Measurements from ENCODE around the gene HSD17B1.
A peak's percentile ranks its signal among the peaks of the same experiment; 100 is the strongest.

The HSD17B1 gene

DNA sequence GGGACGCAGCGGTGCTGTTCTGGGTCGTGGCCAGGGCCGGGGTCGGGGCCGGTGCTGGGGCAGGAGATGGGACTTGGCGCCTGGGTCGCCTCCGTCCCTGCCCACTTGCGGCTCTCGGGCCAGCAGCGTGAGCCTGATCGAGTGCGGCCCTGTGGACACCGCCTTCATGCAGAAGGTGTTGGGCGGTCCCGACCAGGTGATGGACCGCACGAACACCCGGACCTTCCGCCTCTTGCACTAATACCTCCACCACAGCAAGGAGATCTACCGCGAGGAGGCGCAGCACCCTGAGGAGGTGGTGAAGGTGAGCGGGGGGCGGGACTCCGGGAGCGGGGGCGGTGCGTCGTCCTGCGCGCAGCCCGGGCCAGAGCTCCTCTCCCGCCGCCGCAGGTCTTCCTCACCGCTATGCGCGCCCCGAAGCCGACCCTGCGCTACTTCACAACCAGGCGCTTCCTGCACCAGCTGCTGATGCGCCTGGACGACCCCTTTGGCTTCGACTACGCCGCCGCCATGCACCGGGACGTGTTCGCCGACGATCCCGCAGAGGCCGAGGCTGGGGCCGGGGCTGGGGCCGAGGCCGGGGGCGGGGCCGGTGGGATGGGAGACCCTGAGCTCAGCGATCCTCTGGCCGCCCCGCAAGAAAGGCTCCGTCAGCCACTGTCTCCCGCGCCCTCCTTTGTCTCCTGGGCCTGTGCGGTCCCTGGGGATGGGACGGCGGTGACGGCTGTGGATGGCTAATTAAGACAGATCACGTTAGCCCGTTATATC, 4.5 kb upstream of the HSD17B1 start:
- TF ChIP-seq TAF1 (IDR thresholded peaks at IDR 0.05; ENCODE audit: borderline replicate concordance, insufficient read depth, low read length) = no peak
- no peak for TF ChIP-seq FOXP2 (optimal IDR thresholded peaks at IDR 0.05; ENCODE audit: borderline replicate concordance, extremely low read depth, extremely low read length, insufficient read depth)
- no peak for TF ChIP-seq POLR2AphosphoS5 (IDR thresholded peaks at IDR 0.05; ENCODE audit: low read depth, low read length)
- TF ChIP-seq SIN3A (IDR thresholded peaks at IDR 0.05; ENCODE audit: borderline replicate concordance, insufficient read depth, low read length) = no peak

- TF ChIP-seq FOXP2 (optimal IDR thresholded peaks at IDR 0.05; ENCODE audit: borderline replicate concordance, extremely low read depth, extremely low read length, insufficient read depth) = no peak
- no peak for TF ChIP-seq TAF1 (IDR thresholded peaks at IDR 0.05; ENCODE audit: borderline replicate concordance, insufficient read depth, low read length)
- TF ChIP-seq, protein P1, sequence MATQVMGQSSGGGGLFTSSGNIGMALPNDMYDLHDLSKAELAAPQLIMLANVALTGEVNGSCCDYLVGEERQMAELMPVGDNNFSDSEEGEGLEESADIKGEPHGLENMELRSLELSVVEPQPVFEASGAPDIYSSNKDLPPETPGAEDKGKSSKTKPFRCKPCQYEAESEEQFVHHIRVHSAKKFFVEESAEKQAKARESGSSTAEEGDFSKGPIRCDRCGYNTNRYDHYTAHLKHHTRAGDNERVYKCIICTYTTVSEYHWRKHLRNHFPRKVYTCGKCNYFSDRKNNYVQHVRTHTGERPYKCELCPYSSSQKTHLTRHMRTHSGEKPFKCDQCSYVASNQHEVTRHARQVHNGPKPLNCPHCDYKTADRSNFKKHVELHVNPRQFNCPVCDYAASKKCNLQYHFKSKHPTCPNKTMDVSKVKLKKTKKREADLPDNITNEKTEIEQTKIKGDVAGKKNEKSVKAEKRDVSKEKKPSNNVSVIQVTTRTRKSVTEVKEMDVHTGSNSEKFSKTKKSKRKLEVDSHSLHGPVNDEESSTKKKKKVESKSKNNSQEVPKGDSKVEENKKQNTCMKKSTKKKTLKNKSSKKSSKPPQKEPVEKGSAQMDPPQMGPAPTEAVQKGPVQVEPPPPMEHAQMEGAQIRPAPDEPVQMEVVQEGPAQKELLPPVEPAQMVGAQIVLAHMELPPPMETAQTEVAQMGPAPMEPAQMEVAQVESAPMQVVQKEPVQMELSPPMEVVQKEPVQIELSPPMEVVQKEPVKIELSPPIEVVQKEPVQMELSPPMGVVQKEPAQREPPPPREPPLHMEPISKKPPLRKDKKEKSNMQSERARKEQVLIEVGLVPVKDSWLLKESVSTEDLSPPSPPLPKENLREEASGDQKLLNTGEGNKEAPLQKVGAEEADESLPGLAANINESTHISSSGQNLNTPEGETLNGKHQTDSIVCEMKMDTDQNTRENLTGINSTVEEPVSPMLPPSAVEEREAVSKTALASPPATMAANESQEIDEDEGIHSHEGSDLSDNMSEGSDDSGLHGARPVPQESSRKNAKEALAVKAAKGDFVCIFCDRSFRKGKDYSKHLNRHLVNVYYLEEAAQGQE (IDR thresholded peaks at IDR 0.05; ENCODE audit: insufficient read depth in 1 of 2, low read depth in 2 of 2, low read length in 2 of 2) = no peak
- TF ChIP-seq POLR2AphosphoS5 (IDR thresholded peaks at IDR 0.05; ENCODE audit: low read depth, low read length) = no peak
- no peak for TF ChIP-seq SIN3A (IDR thresholded peaks at IDR 0.05; ENCODE audit: borderline replicate concordance, insufficient read depth, low read length)
Measured at GRCh38 chr17:42548993-42549755, 3.5 kb upstream of the HSD17B1 start.

DNA sequence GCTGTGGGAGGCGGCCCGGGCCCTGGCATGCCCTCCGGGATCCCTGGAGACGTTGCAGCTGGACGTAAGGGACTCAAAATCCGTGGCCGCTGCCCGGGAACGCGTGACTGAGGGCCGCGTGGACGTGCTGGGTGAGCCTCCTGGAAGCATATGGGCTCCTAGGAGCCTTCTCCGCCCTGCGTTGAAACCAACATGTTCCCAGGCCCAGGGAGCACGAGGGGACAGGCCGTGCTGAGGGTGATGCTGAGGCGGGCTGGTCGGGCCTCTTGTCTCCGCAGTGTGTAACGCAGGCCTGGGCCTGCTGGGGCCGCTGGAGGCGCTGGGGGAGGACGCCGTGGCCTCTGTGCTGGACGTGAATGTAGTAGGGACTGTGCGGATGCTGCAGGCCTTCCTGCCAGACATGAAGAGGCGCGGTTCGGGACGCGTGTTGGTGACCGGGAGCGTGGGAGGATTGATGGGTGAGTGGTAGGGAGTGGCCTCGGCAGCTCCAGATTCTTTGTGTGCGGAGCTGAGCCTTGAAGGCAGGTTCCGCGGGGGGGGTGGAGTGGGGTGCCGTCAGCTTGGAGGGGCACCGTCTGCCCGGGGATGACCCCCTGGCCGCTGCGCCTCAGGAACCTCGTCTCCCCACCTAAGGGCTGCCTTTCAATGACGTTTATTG, 567 bp downstream of the HSD17B1 start:
- TF ChIP-seq FOXP2 (optimal IDR thresholded peaks at IDR 0.05; ENCODE audit: borderline replicate concordance, extremely low read depth, extremely low read length, insufficient read depth) (no peak), SIN3A (IDR thresholded peaks at IDR 0.05; ENCODE audit: borderline replicate concordance, insufficient read depth, low read length) (no peak)

DNA sequence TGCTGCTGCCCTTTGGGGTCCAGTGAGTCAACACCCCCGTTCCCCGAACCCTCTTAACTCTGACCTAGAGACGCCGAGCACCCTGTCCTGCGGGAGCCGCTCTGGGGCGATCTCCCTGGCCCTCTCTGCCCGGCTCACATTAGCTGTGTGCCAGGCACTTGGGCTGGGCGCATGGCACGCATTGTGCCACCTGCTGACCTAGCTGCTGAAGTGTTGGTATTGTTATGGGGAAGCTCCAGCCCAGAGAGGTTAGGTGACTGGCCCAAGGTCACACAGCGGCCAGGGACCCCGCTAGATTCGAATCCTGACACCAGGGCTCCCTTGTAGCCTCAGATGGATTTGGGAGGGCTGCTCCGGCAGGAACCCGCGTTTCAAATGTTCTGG, 1.1 kb downstream of the HSD17B1 start:
- TF ChIP-seq SIN3A (IDR thresholded peaks at IDR 0.05; ENCODE audit: borderline replicate concordance, insufficient read depth, low read length) (no peak), TAF1 (IDR thresholded peaks at IDR 0.05; ENCODE audit: borderline replicate concordance, insufficient read depth, low read length) (no peak), FOXP2 (optimal IDR thresholded peaks at IDR 0.05; ENCODE audit: borderline replicate concordance, extremely low read depth, extremely low read length, insufficient read depth) (no peak), POLR2AphosphoS5 (IDR thresholded peaks at IDR 0.05; ENCODE audit: low read depth, low read length) (no peak)
- TF ChIP-seq, protein P1 (IDR thresholded peaks at IDR 0.05; ENCODE audit: insufficient read depth in 1 of 2, low read depth in 2 of 2, low read length in 2 of 2) = no peak

GRCh38 chr17:42554250-42555121, 1.8 kb downstream of the HSD17B1 start:
- TF ChIP-seq POLR2AphosphoS5 (IDR thresholded peaks at IDR 0.05; ENCODE audit: low read depth, low read length) (peak; percentile 90), TAF1 (IDR thresholded peaks at IDR 0.05; ENCODE audit: borderline replicate concordance, insufficient read depth, low read length) (peak; percentile 95), FOXP2 (optimal IDR thresholded peaks at IDR 0.05; ENCODE audit: borderline replicate concordance, extremely low read depth, extremely low read length, insufficient read depth) (peak; percentile 42), SIN3A (IDR thresholded peaks at IDR 0.05; ENCODE audit: borderline replicate concordance, insufficient read depth, low read length) (peak; percentile 91)
- TF ChIP-seq, protein P1 (IDR thresholded peaks at IDR 0.05; ENCODE audit: insufficient read depth in 1 of 2, low read depth in 2 of 2, low read length in 2 of 2) = peak in 1 of 2 experiments; percentile 70; a peak in 2 of 4 replicates

All from PFSK-1 (cell line).